Heart left ventricle (tissue), 16 donors: ENCODE results near the gene CKS1B. TPM values are rescaled to one million over a fixed set of nuclear protein-coding genes. Genes with fewer than 3 reads are reported as not detected.

ENCODE experiments used
- ATAC-seq, 4 donors: fragments of 200-7000 bp; cut with Tn5 transposase; one replicate each; pipeline ENCODE4 v1.9.1; 2020 to 2022; ENCODE audit warnings: moderate library complexity in 4 of 4, mild to moderate bottlenecking in 3 of 4, moderate number of reproducible peaks in 1 of 4
- DNase-seq, 5 donors: peaks; one replicate each; pipeline ENCODE4 v3.0.0-alpha.2; 2020
- H3K27ac ChIP-seq, 12 donors: fragments of 200-600 bp; sonication (generic) in 4 of 12; one replicate each; pipeline versions ENCODE4 v1.5.0 to v1.8.0; 2016 to 2022; ENCODE audit warnings: mild to moderate bottlenecking in 2 of 12
- H3K27me3 ChIP-seq, 9 donors: fragments of 200-600 bp; sonication (generic) in 2 of 9; one replicate each; pipeline versions ENCODE4 v1.5.1 to v1.8.0; 2016 to 2022; ENCODE audit warnings: mild to moderate bottlenecking in 3 of 9
- H3K36me3 ChIP-seq, 9 donors: fragments of 200-600 bp; sonication (generic) in 2 of 9; one replicate each; pipeline versions ENCODE4 v1.5.0 to v1.8.0; 2018 to 2022; ENCODE audit warnings: mild to moderate bottlenecking in 2 of 9
- H3K4me1 ChIP-seq, 12 donors: fragments of 200-600 bp; sonication (generic) in 4 of 12; one replicate each; pipeline versions ENCODE4 v1.5.0 to v1.8.0; 2016 to 2022; ENCODE audit warnings: mild to moderate bottlenecking in 3 of 12
- H3K4me3 ChIP-seq, 12 donors: fragments of 200-600 bp; sonication (generic) in 4 of 12; one replicate each; pipeline versions ENCODE4 v1.5.0 to v1.8.0; 2017 to 2022; ENCODE audit warnings: mild to moderate bottlenecking in 9 of 12, moderate library complexity in 4 of 12
- H3K9me3 ChIP-seq, 12 donors: fragments of 200-600 bp; sonication (generic) in 4 of 12; one replicate each; pipeline versions ENCODE4 v1.5.0 to v1.8.0; 2016 to 2022; ENCODE audit warnings: mild to moderate bottlenecking in 1 of 12
- POLR2A ChIP-seq, 2 donors: fragments of 450-650 bp; IDR thresholded peaks; one replicate each; pipeline ENCODE4 v1.6.1; 2017; ENCODE audit warnings: antibody characterized with exemption in 2 of 2, mild to moderate bottlenecking in 2 of 2, moderate library complexity in 2 of 2
- WGBS, 4 donors: extraction: QIAGEN DNeasy Blood & Tissue Kit in 2 of 4; methylation state at CpG; one replicate each; pipeline versions ENCODE4 v1.1.5 to v1.1.7; 2013 to 2018; 5-methylcytosine and 5-hydroxymethylcytosine counted together
- intact Hi-C, 10 donors: fragments of 100-400 bp; cut with DNase I; formaldehyde crosslinking; loops; one replicate each; pipeline versions ENCODE4 v1.11.1 to v1.14.2; 2022
- polyA plus RNA-seq, 2 donors: library from polyadenylated mRNA; stranded (reverse); fragments of 200-250 nt; gene quantifications; one replicate each; pipeline ENCODE4 v1.2.3, GENCODE V29; 2013
- total RNA-seq, 9 donors: library from RNA; depleted of rRNA in 2 of 9; stranded (reverse); fragments of >200 nt in 2 of 9; fragmentation: NEBNext Ultra II Directional in 3 of 9; extraction: Animal tissue kit (Norgen Biotek cat#: 25700) in 3 of 9; gene quantifications; one replicate each; pipeline versions ENCODE4 v1.1.0 to v1.2.4, GENCODE V29; 2016 to 2023
- TF ChIP-seq, protein P1 (sequence below), 12 donors: fragments of 200-600 bp; sonication (generic) in 4 of 12; IDR thresholded peaks; one replicate each; pipeline versions ENCODE4 v1.5.0 to v1.8.0; 2018 to 2022; ENCODE audit warnings: antibody characterized with exemption in 12 of 12, mild to moderate bottlenecking in 5 of 12
- donor health status: ischemic (EF 13 %, LVEDD 7.1; RV severe dilation, severe dysfunction).
- donor health status: healthy with polysubstance abuse.
- donor health status: DM: no; HTN: yes; CAD: no.
- donor health status: DM: no; HTN: no; CAD: no.
- donor health status: ischemic (EF 25% LVEDD 6.9; RV normal size, moderate dysfunction).
- donor health status: ischemic (EF 25% LVEDD 5.7; RV mildly dilated, moderate dysfunction).
- donor health status: healthy.
- donor health status: DM: yes; HTN: yes; CAD: no.
- donor health status: ischemic (EF 35%, LVEDD 5.7; RV mildly dilated, moderate dysfunction).
- donor health status: nonischemic (EF 11% LVEDD 7.7; RV severe dilation, severe dysfunction).
- donor health status: DM: yes; HTN: yes; CAD: no.
- donor health status: PGD.
- donor health status: ischemic (EF 29% LVEDD 5.4; RV normal size, mild dysfunction).
- donor health status: nonischemic (EF 23%, LVEDD 6.1; RV moderate dilation, normal function).

Gene CKS1B
- total and polyA plus RNA-seq, 11 donors, result 6.8 to 48.9 (median 16.7) TPM

DNA sequence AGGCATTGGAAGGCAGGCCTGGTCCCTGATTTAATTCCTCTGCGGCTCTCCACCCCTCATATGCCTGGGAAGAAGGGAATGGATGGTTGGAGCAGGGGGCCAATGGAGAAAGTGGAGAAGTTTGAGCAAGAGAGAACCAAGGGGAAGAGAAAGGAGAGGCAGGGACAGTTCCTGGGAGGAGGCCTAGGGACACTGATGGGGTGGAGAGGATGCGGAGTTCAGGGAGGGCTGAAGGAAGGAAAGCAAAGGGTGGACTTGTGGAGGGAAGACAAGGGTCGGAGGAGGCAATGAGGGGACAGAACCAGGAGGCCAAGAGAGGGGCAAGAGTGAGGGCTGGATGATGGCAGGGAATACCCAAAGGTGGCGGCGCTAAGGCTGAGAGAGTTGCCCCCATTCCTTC, 35.3 kb downstream of the CKS1B start:
- Histone ChIP-seq H3K36me3 (peaks cover 0 to 10% (median 8%) of the 10 kb centered on the region in 9 donors), H3K4me3 (peak overlapping the region in 3 of 12 donors; percentile 2 to 59 (median 26)), H3K27ac (peak overlapping the region in 3 of 12 donors; percentile 10 to 98 (median 97)), H3K4me1 (peaks cover 8 to 90% (median 60%) of the 10 kb centered on the region in 12 donors), H3K9me3 (no peaks in the 10 kb centered on the region), H3K27me3 (no peaks in the 10 kb centered on the region)
- ATAC-seq, result no peak
- 90 to 93% (median 91%) methylated on average over 5 of the region's 5 CpGs for WGBS, 4 donors
- intact Hi-C loops, result loop anchor here in 2 of 10 donors (5.0 kb wide), 1 partner anchor 42 kb away; no protein-coding TSS in a partner anchor
- TF ChIP-seq POLR2A (IDR thresholded peaks at IDR 0.05), result no peak
- TF ChIP-seq, protein P1, sequence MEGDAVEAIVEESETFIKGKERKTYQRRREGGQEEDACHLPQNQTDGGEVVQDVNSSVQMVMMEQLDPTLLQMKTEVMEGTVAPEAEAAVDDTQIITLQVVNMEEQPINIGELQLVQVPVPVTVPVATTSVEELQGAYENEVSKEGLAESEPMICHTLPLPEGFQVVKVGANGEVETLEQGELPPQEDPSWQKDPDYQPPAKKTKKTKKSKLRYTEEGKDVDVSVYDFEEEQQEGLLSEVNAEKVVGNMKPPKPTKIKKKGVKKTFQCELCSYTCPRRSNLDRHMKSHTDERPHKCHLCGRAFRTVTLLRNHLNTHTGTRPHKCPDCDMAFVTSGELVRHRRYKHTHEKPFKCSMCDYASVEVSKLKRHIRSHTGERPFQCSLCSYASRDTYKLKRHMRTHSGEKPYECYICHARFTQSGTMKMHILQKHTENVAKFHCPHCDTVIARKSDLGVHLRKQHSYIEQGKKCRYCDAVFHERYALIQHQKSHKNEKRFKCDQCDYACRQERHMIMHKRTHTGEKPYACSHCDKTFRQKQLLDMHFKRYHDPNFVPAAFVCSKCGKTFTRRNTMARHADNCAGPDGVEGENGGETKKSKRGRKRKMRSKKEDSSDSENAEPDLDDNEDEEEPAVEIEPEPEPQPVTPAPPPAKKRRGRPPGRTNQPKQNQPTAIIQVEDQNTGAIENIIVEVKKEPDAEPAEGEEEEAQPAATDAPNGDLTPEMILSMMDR (IDR thresholded peaks at IDR 0.05), result no peak
- DNase-seq, result no peak

DNA sequence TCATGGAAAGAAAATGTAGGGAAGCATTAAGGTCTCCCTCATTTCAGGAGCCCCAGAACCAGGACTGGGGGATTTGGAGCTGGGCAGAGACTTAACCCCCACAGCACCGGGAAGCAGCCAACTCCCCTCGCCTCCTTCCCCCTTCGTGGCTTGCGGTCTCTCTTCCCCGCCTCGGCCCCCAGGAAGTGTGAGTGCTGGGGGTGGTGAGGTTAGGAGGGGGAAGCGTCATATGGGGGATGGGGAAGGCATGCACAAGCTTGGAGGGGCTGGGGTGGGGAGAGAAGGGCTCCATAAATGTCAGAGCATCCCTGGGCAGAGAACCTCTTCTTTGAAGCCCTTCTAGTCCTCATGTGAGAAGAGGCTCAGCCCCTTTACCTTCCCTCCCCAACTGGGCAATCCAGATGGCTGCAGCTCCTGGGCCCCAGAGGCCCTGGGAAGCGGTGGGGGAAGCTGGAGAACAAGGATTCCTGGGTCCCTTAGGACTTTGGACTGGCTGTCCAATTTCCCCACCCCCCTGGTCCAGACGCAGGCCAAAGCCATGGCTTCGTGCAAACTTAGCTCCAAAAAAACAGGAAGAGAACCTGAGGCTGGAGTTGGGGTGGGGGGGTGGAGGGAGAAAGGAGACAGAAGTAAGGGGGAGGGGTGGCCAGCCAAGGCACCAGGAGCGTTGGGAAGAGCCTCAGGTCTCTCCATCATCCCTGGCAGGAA, 35.9 kb downstream of the CKS1B start:
- intact Hi-C loops, result loop anchor here in 2 of 10 donors (5.0 kb wide), 1 partner anchor 43 kb away; no protein-coding TSS in a partner anchor
- 48 to 71% (median 64%) methylated on average over 11 of the region's 11 CpGs for WGBS, 4 donors
- H3K27ac ChIP-seq, result peak overlapping the region in 6 of 12 donors; percentile 10 to 98 (median 44)
- H3K4me1 ChIP-seq, result peaks cover 8 to 84% (median 54%) of the 10 kb centered on the region in 12 donors
- H3K9me3 ChIP-seq, result no peaks in the 10 kb centered on the region
- H3K36me3 ChIP-seq, result peaks cover 0 to 16% (median 9%) of the 10 kb centered on the region in 9 donors
- no peaks in the 10 kb centered on the region for H3K27me3 ChIP-seq
- no peak for DNase-seq
- H3K4me3 ChIP-seq, result peak overlapping the region in 2 of 12 donors; percentile 2 to 59
- TF ChIP-seq POLR2A (IDR thresholded peaks at IDR 0.05), result no peak
- TF ChIP-seq, protein P1 (IDR thresholded peaks at IDR 0.05), result no peak
- no peak for ATAC-seq

DNA sequence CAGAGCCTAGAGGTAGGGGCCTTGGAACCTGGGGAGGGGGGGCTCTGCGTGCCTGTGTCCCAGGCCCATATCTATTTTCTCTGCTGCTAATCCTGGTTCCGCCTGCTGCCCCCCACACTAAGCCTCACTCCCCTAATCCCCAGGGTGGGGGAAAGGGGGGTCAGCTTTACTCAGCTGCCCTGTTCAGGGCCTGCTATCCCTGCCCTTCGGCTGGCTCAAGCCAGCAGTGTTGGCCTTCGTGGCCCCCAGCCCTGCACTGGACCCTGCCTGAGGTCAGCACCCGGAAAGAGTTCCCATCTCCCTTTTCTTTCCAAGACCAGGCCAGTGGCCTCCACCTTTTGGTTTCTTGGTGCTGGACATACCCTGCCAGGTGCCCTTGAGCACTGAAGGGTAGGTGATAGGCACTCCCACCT, 36.5 kb downstream of the CKS1B start:
- Histone ChIP-seq H3K27ac (peak overlapping the region in 8 of 12 donors; percentile 6 to 97 (median 48)), H3K36me3 (peaks cover 0 to 19% (median 13%) of the 10 kb centered on the region in 9 donors), H3K4me3 (peak overlapping the region in 1 of 12 donors; percentile 59), H3K27me3 (no peaks in the 10 kb centered on the region), H3K9me3 (no peaks in the 10 kb centered on the region), H3K4me1 (peaks cover 6 to 78% (median 48%) of the 10 kb centered on the region in 12 donors)
- no peak for ATAC-seq
- TF ChIP-seq POLR2A (IDR thresholded peaks at IDR 0.05), result no peak
- TF ChIP-seq, protein P1 (IDR thresholded peaks at IDR 0.05), result no peak
- 68 to 79% (median 76%) methylated on average over 4 to 5 of the region's 5 CpGs for WGBS, 4 donors
- DNase-seq, result peak in 1 of 5 donors; percentile 20
- intact Hi-C loops, result loop anchor here in 2 of 10 donors (5.0 kb wide), 1 partner anchor 44 kb away; no protein-coding TSS in a partner anchor

- Histone ChIP-seq H3K36me3 (peaks cover 0 to 25% (median 17%) of the 10 kb centered on the region in 9 donors), H3K27ac (peak overlapping the region in 9 of 12 donors; percentile 6 to 97 (median 46)), H3K27me3 (no peaks in the 10 kb centered on the region), H3K9me3 (no peaks in the 10 kb centered on the region), H3K4me3 (peak overlapping the region in 1 of 12 donors; percentile 12), H3K4me1 (peaks cover 3 to 78% (median 43%) of the 10 kb centered on the region in 12 donors)
- DNase-seq (peak in 1 of 5 donors; percentile 15), ATAC-seq (no peak)
- TF ChIP-seq POLR2A (IDR thresholded peaks at IDR 0.05), result no peak
- TF ChIP-seq, protein P1 (IDR thresholded peaks at IDR 0.05), result no peak
- WGBS, 4 donors, result 77 to 93% (median 86%) methylated on average over 5 to 6 of the region's 6 CpGs
- intact Hi-C loops, result loop anchor here in 2 of 10 donors (5.0 kb wide), 1 partner anchor 44 kb away; no protein-coding TSS in a partner anchor
Measured at GRCh38 chr1:155011437-155012025, 37.0 kb downstream of the CKS1B start.
